Breast epithelium (tissue), 3 donors: ENCODE data around the gene EIF2D.

Source experiments
- POLR2A ChIP-seq: fragments of 450-650 bp; IDR thresholded peaks from one replicate; pipeline ENCODE4 v1.6.1; 2016; ENCODE audit warnings: antibody characterized with exemption, mild to moderate bottlenecking, moderate library complexity
- POLR2AphosphoS5 ChIP-seq, 3 donors: sonication (generic); formaldehyde crosslinking; IDR thresholded peaks; one replicate each; pipeline ENCODE4 v1.6.1; 2017; ENCODE audit warnings: antibody characterized with exemption in 3 of 3
- TF ChIP-seq, protein P1 (sequence below), 3 donors: fragments of 450-650 bp; IDR thresholded peaks; one replicate each; pipeline ENCODE4 v1.5.1; 2016 to 2017; ENCODE audit warnings: antibody characterized with exemption in 3 of 3, mild to moderate bottlenecking in 3 of 3, moderate library complexity in 3 of 3

DNA sequence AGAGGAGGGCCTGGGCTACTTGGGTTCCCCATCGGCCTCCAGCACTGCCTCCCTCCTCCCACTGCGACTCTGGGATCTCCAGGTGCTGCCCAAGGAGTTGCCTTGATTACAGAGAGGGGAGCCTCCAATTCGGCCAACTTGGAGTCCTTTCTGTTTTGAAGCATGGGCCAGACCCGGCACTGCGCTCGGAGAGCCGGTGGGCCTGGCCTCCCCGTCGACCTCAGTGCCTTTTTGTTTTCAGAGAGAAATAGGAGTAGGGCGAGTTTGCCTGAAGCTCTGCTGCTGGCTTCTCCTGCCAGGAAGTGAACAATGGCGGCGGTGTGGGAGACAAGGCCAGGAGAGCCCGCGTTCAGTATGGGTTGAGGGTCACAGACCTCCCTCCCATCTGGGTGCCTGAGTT lies 24.4 kb downstream of the EIF2D start:
- TF ChIP-seq, protein P1, sequence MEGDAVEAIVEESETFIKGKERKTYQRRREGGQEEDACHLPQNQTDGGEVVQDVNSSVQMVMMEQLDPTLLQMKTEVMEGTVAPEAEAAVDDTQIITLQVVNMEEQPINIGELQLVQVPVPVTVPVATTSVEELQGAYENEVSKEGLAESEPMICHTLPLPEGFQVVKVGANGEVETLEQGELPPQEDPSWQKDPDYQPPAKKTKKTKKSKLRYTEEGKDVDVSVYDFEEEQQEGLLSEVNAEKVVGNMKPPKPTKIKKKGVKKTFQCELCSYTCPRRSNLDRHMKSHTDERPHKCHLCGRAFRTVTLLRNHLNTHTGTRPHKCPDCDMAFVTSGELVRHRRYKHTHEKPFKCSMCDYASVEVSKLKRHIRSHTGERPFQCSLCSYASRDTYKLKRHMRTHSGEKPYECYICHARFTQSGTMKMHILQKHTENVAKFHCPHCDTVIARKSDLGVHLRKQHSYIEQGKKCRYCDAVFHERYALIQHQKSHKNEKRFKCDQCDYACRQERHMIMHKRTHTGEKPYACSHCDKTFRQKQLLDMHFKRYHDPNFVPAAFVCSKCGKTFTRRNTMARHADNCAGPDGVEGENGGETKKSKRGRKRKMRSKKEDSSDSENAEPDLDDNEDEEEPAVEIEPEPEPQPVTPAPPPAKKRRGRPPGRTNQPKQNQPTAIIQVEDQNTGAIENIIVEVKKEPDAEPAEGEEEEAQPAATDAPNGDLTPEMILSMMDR (IDR thresholded peaks at IDR 0.05) = no peak
- TF ChIP-seq POLR2AphosphoS5 (IDR thresholded peaks at IDR 0.05) = no peak
- no peak for TF ChIP-seq POLR2A
